GM18505 (cell line): Measurements from ENCODE around the gene SLC19A1.

ENCODE experiments used
- ATAC-seq: cut with Tn5 transposase; IDR thresholded peaks from one replicate; pipeline ENCODE4 v1.9.1; 2021; ENCODE audit not compliant: unreplicated experiment
- POLR2A ChIP-seq: IDR thresholded peaks from 4 replicates; pipeline ENCODE4 v1.6.1; 2011; ENCODE audit warnings: borderline replicate concordance; ENCODE audit not compliant: insufficient read depth, insufficient read length; ENCODE audit errors: extremely low read depth

Gene SLC19A1

GRCh38 chr21:45496151-45496967 is 45.9 kb downstream of the SLC19A1 start:
- no peak for ATAC-seq
- TF ChIP-seq POLR2A, result no peak

- ATAC-seq, result no peak
- no peak for TF ChIP-seq POLR2A
These were observed 47.2 kb downstream of the SLC19A1 start for GRCh38 chr21:45494851-45495680.

- no peak for ATAC-seq
- TF ChIP-seq POLR2A, result no peak
These were observed 47.9 kb downstream of the SLC19A1 start for GRCh38 chr21:45494135-45494850.

GRCh38 chr21:45493401-45494001 is 48.7 kb downstream of the SLC19A1 start:
- no peak for ATAC-seq
- TF ChIP-seq POLR2A, result no peak

GRCh38 chr21:45492765-45493164 is 49.5 kb downstream of the SLC19A1 start:
- TF ChIP-seq POLR2A, result no peak
- ATAC-seq, result no peak

GRCh38 chr21:45491623-45492022 is 50.6 kb downstream of the SLC19A1 start:
- no peak for ATAC-seq
- TF ChIP-seq POLR2A, result no peak

GRCh38 chr21:45491056-45491455 is 51.2 kb downstream of the SLC19A1 start:
- ATAC-seq, result no peak
- no peak for TF ChIP-seq POLR2A

GRCh38 chr21:45490049-45490731 is 52.0 kb downstream of the SLC19A1 start:
- TF ChIP-seq POLR2A, result no peak
- ATAC-seq, result no peak

- no peak for TF ChIP-seq POLR2A
- ATAC-seq, result no peak
These were observed 52.6 kb downstream of the SLC19A1 start for GRCh38 chr21:45489722-45489982.

GRCh38 chr21:45488931-45489721 is 53.1 kb downstream of the SLC19A1 start:
- no peak for TF ChIP-seq POLR2A
- ATAC-seq, result no peak

- no peak for TF ChIP-seq POLR2A
- no peak for ATAC-seq
These were observed 54.2 kb downstream of the SLC19A1 start for GRCh38 chr21:45487891-45488600.

- TF ChIP-seq POLR2A, result no peak
- no peak for ATAC-seq
These were observed 55.0 kb downstream of the SLC19A1 start for GRCh38 chr21:45487161-45487806.
